Measurements from ENCODE around the gene TTC5.
"Not testable (repeated sequence)": the region's sequence is repeated elsewhere in the genome, so short reads cannot be mapped to it uniquely, and the experiment has no call there.

TTC5 gene

GRCh38 chr14:20305265-20306078, at the start of gene TTC5:
Gene TTC5 (minus strand): TSS chr14:20305951. CDS start chr14:20305937, 14 bp downstream.
- DNase-seq (ENCODE audit: low spot score) = peak; percentile 82

- no peak for DNase-seq (ENCODE audit: low spot score)
Measured at GRCh38 chr14:20350860-20351259, 45.1 kb upstream of the TTC5 start.

GRCh38 chr14:20350282-20350681, 44.5 kb upstream of the TTC5 start:
- DNase-seq (ENCODE audit: low spot score) = no peak

GRCh38 chr14:20347747-20348146, 42.0 kb upstream of the TTC5 start:
- DNase-seq (ENCODE audit: low spot score) = no peak

GRCh38 chr14:20346713-20347112, 41.0 kb upstream of the TTC5 start:
- DNase-seq (ENCODE audit: low spot score) = no peak

GRCh38 chr14:20345366-20345765, 39.6 kb upstream of the TTC5 start:
- DNase-seq (ENCODE audit: low spot score) = no peak

- DNase-seq (ENCODE audit: low spot score) = no peak
Measured at GRCh38 chr14:20343862-20344220, 38.1 kb upstream of the TTC5 start.

- peak; percentile 98 for DNase-seq (ENCODE audit: low spot score)
Measured at GRCh38 chr14:20343092-20343861, 37.5 kb upstream of the TTC5 start, which contains the start of gene PARP2. Gene PARP2 (plus strand): TSS chr14:20343635. CDS start chr14:20343642, 7 bp downstream.

- DNase-seq (ENCODE audit: low spot score) = no peak
Measured at GRCh38 chr14:20341646-20342045, 35.9 kb upstream of the TTC5 start.

- DNase-seq (ENCODE audit: low spot score) = not testable (repeated sequence)
Measured at GRCh38 chr14:20341032-20341431, 35.3 kb upstream of the TTC5 start.

GRCh38 chr14:20334017-20334416, 28.3 kb upstream of the TTC5 start:
- DNase-seq (ENCODE audit: low spot score) = no peak

GRCh38 chr14:20333494-20333841, 27.7 kb upstream of the TTC5 start:
- DNase-seq (ENCODE audit: low spot score) = no peak

- DNase-seq (ENCODE audit: low spot score) = peak; percentile 92
Measured at GRCh38 chr14:20332788-20333493, 27.2 kb upstream of the TTC5 start, which contains the start of gene CCNB1IP1. Gene CCNB1IP1 (minus strand): TSS chr14:20333279. CDS start chr14:20316523, 16,756 bp downstream.

GRCh38 chr14:20332431-20332787, 26.7 kb upstream of the TTC5 start:
- no peak for DNase-seq (ENCODE audit: low spot score)

GRCh38 chr14:20331053-20331613, 25.4 kb upstream of the TTC5 start:
- DNase-seq (ENCODE audit: low spot score) = no peak

- DNase-seq (ENCODE audit: low spot score) = no peak
Measured at GRCh38 chr14:20329355-20329754, 23.6 kb upstream of the TTC5 start.

- DNase-seq (ENCODE audit: low spot score) = no peak
Measured at GRCh38 chr14:20328705-20329104, 23.0 kb upstream of the TTC5 start.

GRCh38 chr14:20327005-20327869, 21.5 kb upstream of the TTC5 start:
- peak; percentile 69 for DNase-seq (ENCODE audit: low spot score)

GRCh38 chr14:20317720-20318119, 12.0 kb upstream of the TTC5 start:
- DNase-seq (ENCODE audit: low spot score) = no peak

GRCh38 chr14:20314026-20314425, 8.3 kb upstream of the TTC5 start:
- no peak for DNase-seq (ENCODE audit: low spot score)

- DNase-seq (ENCODE audit: low spot score) = no peak
Measured at GRCh38 chr14:20306079-20306423, 300 bp upstream of the TTC5 start.

Data from COLO829 (cell line).